ENCODE data around the gene FAM151A.
"Not testable (repeated sequence)": the region's sequence is repeated elsewhere in the genome, so short reads cannot be mapped to it uniquely, and the experiment has no call there.

Gene FAM151A

DNA sequence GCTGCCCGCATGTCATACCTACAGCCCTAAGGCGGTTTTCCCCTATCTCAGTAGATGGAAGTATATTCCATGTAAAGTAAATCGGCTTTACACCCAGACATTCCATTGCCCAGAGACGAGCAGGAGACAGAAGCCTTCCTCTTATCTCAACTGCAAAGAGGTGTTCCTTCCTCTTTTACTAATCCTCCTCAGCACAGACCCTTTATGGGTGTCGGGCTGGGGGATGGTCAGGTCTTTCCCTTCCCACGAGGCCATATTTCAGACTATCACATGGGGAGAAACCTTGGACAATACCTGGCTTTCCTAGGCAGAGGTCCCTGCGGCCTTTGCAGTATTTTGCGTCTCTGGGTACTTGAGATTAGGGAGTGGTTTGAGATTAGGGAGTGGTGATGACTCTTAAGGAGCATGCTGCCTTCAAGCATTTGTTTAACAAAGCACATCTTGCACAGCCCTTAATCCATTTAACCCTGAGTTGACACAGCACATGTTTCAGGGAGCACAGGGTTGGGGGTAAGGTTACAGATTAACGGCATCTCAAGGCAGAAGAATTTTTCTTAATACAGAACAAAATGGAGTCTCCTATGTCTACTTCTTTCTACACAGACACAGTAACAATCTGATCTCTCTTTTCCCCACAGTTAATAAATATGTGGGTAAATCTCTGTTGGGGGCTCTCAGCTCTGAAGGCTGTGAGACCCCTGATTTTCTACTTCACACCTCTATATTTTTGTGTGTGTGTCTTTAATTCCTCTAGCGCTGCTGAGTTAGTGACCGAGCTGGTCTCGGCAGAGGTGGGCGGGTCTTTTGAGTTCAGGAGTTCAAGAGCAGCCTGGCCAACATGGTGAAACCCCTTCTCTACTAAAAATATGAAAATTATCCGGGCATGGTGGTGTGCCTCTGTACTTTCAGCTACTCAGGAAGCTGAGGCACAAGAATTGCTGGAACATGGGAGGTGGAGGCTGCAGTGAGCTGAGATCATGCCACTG lies 13.4 kb upstream of the FAM151A start:
- not testable (repeated sequence) for DNase-seq

DNA sequence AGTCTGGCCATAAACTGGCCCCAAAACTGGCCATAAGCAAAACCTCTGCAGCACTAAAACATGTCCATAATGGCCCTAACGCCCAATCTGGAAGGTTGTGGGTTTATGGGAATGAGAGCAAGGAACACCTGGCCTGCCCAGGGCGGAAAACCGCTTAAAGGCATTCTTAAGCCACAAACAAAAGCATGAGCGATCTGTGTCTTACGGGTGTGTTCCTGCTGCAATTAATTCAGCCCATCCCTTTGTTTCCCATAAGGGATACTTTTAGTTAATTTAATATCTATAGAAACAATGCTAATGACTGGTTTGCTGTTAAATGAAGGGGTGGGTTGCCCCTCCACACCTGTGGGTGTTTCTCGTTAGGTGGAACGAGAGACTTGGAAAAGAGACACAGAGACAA lies 12.5 kb upstream of the FAM151A start:
- DNase-seq, result not testable (repeated sequence)

DNA sequence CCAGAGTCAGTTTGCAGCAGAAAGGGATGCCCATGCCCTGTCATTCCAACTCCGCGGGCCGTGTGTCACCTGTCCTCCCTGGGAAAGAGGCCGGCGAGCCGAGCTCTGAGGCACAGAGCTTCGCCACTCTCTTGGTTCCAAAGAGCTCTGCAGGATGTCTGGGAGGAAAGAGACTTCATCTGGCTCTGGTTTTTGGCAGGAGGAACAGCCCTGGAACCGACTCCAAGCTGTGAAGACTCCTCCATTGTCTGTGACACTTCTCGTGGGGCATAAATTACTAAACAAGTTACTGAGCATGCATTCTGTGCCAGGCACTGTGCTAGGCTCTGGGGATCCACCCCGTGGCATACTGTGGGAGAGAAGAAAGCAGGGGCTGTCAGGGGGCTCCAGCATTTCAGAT lies 3.9 kb upstream of the FAM151A start:
- no peak for DNase-seq

DNA sequence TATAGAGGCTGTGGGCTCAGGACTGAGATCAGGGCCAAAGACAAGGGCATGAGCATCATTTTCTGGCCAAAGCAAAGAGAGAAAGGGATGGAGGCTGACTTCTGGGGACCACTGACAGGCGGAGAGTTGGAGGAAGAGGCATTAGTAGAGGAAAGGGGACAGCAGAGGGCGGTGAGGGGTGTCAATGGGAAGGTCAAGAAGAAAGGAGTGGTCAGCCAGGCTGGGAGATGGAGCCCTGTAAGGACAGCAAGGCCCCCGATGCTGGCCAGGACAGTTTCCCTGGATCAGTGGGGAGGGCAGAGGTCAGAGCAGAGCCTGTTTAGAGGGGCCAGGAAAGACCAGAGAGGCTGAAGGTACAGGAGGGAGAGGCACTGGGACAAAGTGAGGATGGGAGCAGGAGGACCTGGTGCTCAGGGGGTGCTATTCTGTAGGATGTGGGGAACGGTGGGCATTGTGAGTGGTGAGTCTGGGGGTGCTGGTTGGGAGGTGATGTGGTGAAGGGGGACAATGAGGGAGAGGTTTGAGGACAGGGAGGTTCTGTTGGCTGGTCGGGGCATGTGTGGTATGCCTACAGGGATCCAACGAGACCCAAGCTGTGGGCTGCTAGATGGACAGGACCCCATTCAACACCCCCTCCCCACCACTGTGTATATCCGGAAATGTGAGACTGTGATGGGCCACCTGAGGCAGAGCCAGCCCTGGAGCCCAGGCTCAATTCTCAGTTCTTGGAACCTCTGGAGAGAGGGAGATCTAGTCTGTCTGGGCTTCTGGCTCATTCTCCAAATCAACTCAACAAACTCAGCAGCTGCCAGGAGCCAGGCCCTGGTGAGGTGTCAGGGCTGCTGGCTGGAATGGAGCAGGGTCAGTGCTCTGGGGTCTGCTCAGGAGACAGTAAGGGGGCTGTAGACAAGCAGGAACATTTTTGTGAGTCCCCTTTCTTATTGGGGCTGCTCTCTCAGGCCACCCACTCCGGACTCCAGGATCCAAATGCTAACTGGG lies 1.4 kb upstream of the FAM151A start:
- no peak for DNase-seq

DNA sequence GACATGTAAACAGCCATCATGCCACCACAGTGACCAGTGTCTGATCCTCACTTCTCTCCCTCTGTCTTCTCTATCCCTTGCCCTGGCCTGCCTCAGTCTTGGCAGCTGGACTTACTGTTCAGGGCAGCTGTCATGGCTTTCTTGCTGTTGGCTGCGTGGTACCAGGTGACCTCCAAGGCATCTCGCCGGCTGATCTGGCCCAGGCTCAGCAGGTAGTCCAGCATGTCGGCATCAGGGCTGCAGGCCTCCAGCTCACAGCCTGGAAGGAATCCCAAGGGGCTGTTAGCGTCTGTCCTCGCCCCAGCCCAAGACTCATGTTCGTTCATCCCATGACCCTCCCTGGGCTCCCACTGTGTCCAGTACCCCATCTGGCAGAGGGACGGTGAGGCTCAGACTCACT lies 3.6 kb downstream of the FAM151A start:
- DNase-seq, result no peak

DNA sequence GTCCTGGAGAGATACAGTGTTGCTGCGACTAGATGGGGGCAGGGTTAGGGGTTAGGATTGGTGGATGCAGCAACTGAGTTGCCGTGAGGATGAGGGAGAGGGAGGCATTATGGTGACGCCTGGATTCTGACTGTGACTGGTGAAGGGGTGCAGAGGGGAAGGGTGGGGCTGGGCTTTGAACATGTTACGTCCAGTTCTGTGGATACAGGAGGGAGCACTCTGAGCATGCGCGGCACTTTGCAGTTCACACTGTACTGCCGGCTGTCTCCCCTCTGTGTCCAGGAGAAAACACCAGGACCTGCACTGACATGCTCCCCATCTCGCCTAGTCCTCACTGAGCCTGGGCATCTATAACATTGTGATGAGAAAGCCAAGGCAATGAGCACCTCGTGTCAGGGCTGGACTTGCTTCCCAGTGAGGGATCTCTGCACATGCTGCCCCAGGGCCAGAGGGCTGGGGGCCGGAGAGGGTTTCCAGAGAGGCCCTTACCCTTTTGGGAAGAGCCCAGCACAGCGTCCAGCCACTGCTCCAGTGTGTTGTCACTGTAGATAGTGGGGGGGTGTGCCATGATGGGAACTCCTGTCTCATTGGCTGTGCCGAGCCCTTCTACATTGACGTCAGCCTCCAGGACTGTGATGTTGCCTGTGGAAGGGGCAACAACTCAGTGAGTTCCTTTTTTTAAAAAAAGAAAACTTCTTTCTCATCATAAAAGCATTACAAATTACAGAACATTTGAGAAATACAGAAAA lies 7.6 kb downstream of the FAM151A start:
- no peak for DNase-seq

DNA sequence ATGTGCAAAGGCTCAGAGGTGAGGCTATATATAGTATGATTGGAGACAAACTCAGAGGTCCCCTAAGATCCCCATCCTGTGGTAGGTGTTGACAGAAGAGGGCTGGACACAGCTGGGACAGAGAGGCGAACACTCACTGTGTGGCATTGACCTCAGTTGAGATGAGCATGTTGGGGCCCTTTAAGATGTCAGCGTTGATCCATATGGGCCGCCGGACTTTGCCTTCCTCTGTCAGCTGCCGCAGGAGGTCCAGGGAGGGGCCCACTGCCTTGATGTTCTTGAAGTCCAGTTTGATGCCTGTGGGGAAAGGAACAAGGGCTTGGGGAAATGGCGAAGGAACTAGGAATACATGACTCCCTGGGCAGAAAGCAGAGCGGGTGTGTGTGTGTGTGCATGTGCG lies 8.8 kb downstream of the FAM151A start:
- DNase-seq, result no peak

DNA sequence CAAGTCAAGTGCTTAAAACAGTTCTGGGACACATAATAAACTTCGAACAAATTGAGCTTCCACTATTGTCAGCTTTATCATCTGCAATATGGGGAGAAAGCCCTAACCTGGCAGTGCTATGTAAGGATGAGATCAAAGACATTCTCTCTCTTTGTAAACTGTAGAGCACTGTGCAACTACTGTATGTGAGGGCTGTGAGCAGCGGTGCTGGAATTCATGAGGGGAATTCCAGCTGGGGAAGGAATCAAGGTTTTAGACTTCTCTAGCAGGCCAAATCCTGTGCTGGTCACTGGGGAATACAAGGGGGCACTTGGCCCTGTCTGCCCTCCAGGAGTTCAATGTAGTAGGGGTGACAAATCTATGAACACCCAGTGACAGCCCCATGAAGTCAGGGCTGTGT lies 9.3 kb downstream of the FAM151A start:
- DNase-seq, result no peak

DNA sequence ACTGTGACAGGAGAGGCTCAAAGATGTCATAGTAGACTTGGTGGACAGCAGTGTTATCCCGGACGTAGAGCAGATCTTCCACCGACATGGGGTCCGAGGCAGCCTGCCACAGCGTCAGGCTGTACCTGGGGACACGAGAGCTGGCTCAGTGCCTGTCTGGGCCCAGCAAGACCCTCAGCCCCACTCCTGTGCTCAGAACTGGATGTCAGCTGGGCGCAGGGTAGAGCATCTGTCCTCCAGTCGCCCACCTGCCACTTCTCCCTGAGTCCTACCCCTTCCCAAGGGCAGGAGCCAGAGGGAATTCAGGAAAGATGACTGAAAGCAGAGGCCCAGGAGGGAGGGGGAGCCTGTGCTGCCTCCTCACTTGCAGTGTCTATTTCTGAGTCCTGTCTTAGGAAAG lies 11.7 kb downstream of the FAM151A start:
- no peak for DNase-seq

DNA sequence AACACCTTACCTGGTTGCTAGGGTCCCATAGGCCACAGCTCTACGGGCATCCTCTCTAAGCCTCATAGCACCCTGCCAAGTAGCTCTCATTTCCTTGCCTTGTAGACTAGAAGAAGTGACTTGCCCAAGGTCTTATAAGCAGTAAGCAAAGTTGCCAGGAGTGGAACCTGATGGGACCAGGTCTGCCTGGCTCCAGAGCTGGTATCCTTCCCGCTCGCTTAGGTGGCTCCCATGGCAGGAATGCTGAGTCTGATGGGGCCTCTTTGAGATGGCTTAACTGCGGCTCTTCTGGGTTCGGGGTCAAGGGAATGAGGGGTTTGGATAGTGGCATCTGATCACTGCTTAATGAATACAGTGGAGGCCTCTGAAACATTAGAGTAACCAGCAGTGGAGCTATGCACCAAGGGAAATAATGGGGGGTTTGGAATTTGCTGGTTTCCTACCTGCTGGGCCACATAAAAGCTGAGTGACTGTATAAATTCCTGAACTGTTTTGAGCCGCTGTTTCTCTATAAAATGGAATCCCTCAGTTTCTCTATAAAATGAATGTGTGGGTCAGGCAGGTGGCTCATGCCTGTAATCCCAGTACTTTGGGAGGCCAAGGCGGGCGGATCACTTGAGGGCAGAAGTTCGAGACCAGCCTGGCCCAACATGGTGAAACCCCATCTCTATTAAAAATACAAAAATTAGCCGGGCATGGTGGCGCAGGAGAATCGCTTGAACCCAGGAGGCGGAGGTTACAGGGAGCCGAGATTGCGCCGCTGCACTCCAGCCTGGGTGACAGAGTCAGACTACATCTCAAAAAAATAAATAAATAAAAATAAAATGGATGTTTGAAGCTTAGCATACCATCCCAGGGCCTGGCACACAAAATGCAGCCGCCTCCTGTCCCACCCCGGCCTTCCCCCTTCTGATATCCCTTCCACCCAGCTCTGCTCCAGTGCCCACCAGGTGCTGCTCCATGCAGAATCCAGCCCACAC lies 12.4 kb downstream of the FAM151A start:
- no peak for DNase-seq

DNA sequence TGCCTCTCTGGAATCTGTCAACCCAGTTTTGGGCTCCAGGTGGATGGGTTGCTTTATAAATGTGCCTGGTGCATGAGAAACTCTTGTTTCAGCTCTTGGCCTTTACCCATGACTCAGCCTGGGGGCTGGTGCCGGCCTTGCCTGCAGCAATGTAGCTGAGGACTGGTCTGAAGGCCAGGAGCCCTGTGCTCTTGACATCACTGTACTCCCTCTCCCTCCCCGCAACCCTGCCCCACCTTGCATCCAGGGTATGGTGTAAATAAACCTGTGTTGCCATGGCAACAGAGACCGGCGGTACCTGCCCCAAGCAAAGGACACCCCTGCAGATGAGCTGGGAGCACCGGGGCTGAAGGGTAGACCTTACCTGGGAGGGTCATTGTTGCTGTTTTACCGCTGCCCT lies 13.3 kb downstream of the FAM151A start:
- peak; percentile 63 for DNase-seq

DNA sequence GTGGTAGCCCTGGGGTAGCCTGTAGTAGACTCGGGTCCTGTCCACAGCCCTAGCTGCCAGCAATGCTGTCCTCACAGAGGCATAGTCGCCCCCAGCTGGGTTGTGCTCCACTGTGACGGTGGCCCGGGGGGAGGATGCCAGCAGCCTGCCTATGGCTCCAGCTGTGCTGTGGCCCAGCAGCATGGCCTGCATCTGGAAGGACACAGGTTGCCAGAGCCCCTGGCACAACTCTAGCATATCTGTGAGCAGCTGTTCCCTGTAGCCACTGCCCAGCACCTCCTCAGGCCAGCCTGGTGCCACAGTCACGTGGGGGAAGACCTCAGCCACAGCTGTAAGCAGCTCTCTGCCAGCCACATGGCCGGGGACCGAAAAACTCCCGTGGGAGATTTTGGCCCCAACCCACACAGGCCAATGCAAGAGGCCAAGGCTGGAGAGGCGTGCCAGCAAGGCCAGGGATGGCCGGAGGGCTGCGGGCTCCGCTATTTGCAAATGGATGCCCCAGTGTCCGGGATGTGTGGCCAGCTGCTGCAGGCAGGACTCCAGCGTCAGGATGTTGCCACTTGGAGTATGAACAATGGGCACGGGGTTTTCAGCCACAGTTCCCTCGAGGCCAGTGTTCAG lies 13.9 kb downstream of the FAM151A start:
- no peak for DNase-seq

DNA sequence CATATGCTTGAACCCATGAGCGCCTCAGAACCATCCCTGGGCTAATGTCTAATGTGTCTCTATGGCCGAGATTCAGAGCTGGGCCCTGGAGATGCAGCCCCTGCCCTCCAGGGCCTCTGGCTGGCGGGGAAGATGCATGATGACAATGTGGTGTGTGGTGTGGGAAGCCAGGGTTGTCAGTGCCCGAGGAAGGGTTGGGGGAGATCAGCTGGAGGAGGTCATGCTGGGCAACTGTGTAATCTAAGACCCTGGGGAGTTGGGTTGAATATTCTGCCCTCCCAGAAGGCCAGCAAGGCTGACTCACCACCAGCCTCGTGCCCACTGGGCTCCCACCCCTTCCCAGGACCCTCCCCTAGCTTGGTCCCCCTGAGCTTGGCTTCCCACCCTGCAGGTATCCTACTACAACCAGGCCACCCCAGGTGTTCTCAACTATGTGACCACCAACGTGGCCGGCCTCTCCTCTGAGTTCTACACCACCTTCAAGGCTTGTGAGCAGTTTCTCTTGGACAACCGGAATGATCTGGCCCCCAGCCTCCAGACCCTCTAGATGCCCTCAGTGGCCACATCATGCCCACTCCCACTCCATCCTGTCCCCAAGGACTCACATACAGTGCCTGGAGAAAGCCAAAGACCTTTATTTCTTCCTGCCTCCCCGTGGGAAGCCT lies 14.6 kb downstream of the FAM151A start:
- no peak for DNase-seq

DNA sequence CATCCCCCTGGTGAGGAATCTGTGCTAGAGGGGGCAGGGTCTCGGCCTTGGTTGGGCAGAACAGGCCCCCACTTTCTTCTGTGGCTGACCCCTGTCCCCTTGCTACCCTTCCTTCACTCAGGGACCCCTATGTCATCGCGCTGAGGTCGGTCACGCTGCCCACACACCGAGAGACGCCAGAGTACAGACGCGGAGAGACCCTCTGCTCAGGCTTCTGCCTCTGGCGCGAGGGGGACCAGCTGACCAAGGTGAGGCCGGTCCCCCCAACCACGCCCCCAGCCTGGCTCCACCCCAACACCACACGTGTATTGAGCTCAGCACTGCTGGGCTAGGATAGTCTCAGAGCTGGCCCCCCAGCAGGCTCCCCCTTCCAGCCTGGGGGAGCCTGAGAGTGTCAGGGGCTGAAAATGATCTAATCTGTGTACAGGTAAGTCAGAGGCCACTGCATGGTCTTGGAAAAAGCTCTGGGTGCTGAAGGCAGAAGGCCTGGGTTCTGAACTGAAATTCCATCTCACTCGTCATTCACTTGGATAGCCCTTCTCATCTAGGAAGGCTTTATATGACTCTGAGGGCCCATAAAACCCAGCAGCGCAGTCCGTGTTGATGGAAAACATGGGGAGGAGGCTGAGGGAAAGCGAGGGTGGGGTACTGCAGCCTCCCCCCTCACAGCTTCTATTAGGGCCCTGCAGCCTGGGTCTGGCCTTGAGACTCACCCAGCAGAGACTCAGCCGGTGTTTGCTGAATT lies 15.3 kb downstream of the FAM151A start:
- DNase-seq, result no peak

DNA sequence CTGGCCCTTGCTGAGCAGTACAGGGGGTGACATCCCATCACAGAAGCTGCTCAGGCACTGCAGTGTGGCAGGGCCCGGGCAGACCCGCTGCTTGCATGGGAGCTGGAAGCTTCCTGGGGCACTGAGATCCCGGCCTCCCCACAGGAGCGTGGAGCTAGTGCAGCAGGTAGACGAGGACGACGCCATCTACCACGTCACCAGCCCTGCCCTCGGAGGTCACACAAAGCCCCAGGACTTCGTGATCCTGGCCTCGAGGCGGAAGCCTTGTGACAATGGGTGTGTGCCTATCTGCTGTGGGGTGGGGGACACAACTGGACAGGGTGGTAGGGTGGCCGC lies 16.4 kb downstream of the FAM151A start:
- no peak for DNase-seq

DNA sequence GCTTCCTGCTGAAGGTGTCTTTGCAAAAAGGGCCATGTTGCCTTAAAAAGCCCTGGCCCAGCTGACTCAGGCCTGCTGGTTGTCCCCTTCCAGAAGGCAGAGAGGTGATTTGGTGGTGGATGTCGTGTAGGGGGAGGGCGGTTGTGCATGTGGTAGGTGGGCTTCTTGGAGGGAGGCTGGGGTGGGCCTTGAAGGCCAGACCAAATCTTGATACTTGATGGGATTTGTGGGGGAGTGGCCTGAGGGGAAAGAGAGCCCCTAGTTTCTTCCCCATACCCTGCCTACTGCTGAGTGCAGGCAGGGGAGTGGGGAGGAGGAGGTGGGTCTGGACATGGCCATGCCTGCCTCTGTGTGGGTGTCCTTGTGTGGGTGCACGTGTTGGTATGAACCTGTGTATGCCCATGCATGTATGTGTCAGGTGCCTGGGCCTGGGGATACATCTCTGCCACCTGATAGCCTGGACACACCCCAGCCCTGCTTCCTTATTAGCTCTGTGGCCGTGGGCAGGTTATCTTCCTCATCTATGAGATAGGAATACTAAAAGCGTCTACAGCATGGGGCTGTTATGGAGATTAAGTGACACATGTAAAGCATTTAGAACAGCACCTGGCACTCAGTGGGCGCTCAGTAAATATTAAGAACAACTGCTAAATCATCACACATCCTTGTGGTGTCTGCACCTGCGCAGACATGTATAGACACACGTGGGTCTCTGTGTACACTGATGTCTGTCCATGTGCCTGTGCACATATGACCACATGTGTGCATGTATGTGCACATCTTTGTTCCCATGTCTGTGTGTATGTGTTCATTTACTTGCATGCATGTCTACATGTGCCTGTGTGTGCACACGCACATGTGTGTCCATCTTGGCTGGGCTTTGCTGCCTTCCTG lies 17.0 kb downstream of the FAM151A start:
- DNase-seq, result peak; percentile 55

DNA sequence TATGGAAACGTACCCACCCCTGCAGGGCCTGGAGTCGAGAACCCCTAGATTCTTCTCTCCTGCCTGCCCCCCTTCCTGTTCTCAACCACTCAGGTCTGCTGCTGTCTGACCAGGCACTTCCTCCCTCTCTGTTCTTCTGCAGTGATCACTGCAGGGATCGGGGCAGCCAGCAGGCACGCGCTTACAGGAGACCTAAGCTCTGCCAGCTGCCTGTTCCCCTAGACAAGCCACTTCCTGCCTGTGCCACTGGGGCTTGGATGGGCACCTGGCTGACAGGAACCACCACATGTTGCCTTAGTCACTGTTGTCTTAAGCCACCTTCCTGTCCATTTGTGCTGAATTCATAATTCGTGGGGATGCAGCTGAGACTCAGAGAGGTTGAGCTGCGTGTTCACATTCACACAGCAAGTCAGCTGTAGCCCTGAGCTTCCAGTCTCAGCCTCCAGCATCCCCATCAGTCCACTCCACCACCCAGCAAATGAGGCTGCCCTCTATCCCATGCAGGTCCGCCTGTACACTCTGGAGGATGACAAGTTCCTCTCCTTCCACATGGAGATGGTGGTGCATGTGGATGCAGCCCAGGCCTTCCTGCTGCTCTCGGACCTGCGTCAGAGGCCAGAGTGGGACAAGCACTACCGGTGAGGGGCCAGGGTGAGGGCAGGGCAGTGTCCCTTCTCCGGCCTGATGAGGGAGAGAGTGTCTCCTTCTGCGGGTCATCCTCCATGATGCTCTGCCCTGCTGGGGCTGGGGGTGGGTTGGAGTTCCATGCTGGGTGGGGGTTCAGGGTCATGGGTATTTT lies 18.6 kb downstream of the FAM151A start:
- DNase-seq, result peak; percentile 96

DNA sequence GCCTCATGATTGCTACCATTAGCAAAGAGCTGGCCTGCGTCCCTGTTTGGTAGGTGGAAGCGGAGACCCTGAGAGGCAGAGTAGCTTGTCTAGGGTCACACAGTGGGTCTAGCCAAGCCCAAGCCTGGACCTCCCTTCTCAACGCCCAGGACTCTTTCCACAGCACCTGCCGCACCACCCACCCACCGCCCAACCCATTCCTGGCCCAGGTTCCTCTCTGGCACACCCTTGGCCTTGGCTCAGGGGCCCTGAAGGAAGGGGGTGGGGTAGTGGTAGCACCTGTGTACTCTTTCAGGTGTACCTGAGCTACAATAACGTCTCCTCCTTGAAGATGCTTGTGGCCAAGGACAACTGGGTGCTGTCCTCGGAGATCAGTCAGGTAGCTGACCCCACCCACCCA lies 19.3 kb downstream of the FAM151A start:
- DNase-seq, result no peak
